ENCODE measurements around the gene USP32.
"Not testable (repeated sequence)": the region's sequence is repeated elsewhere in the genome, so short reads cannot be mapped to it uniquely, and the experiment has no call there.

Gene USP32

GRCh38 chr17:60258313-60258712, 133.6 kb downstream of the USP32 start:
- no peak for DNase-seq
- intact Hi-C loops (cut with DNase I), result loop anchor here (10.0 kb wide), 1 partner anchor 46 kb away; no protein-coding TSS in a partner anchor

- DNase-seq, result no peak
- intact Hi-C loops (cut with DNase I), result loop anchor here (10.0 kb wide), 1 partner anchor 49 kb away; no protein-coding TSS in a partner anchor
These were observed 135.8 kb downstream of the USP32 start for GRCh38 chr17:60256174-60256573.

GRCh38 chr17:60253048-60253447, 138.9 kb downstream of the USP32 start:
- DNase-seq, result no peak

GRCh38 chr17:60252459-60252858, 139.5 kb downstream of the USP32 start:
- DNase-seq, result no peak
- intact Hi-C loops (cut with DNase I), result loop anchor here (10.0 kb wide), 1 partner anchor 52 kb away; no protein-coding TSS in a partner anchor

More at GRCh38 chr17:60253048-60253447, 138.9 kb downstream of the USP32 start:
- intact Hi-C loops (cut with DNase I), result loop anchor here (10.0 kb wide), 1 partner anchor 52 kb away; no protein-coding TSS in a partner anchor

- intact Hi-C loops (cut with DNase I), result no loop called here
- DNase-seq, result no peak
These were observed 142.6 kb downstream of the USP32 start for GRCh38 chr17:60249290-60249826.

- DNase-seq, result no peak
- intact Hi-C loops (cut with DNase I), result no loop called here
These were observed 143.2 kb downstream of the USP32 start for GRCh38 chr17:60248618-60249289.

- intact Hi-C loops (cut with DNase I), result no loop called here
- no peak for DNase-seq
These were observed 144.0 kb downstream of the USP32 start for GRCh38 chr17:60247836-60248461.

- DNase-seq, result peak in 1 of 10 donors; percentile 70
- intact Hi-C loops (cut with DNase I), result no loop called here
These were observed 147.3 kb downstream of the USP32 start for GRCh38 chr17:60244656-60245055.

GRCh38 chr17:60240290-60240689, 151.6 kb downstream of the USP32 start:
- DNase-seq, result no peak
- intact Hi-C loops (cut with DNase I), result no loop called here

- intact Hi-C loops (cut with DNase I), result loop anchor here (5.0 kb wide), 2 partner anchors 161 to 201 kb away; partner anchors contain the start of gene USP32
- no peak for DNase-seq
These were observed 160.2 kb downstream of the USP32 start for GRCh38 chr17:60231691-60232090.

- intact Hi-C loops (cut with DNase I), result loop anchor here (5.0 kb wide), 2 partner anchors 161 to 201 kb away; partner anchors contain the start of gene USP32
- peak in 2 of 10 donors; percentile 11 to 71 for DNase-seq
These were observed 160.7 kb downstream of the USP32 start for GRCh38 chr17:60231234-60231633.

- intact Hi-C loops (cut with DNase I), result loop anchor here (5.0 kb wide), 2 partner anchors 162 to 202 kb away; partner anchors contain the start of gene USP32
- DNase-seq, result no peak
These were observed 161.6 kb downstream of the USP32 start for GRCh38 chr17:60230358-60230757.

- intact Hi-C loops (cut with DNase I), result no loop called here
- no peak for DNase-seq
These were observed 162.6 kb downstream of the USP32 start for GRCh38 chr17:60229188-60229802.

GRCh38 chr17:60227276-60227675, 164.7 kb downstream of the USP32 start:
- intact Hi-C loops (cut with DNase I); DNase-seq: not testable (repeated sequence)

- intact Hi-C loops (cut with DNase I), result no loop called here
These were observed 167.9 kb downstream of the USP32 start for GRCh38 chr17:60224064-60224463.

GRCh38 chr17:60223456-60223855, 168.5 kb downstream of the USP32 start:
- no peak for DNase-seq
- intact Hi-C loops (cut with DNase I), result no loop called here

More at GRCh38 chr17:60224064-60224463, 167.9 kb downstream of the USP32 start:
- no peak for DNase-seq

- DNase-seq; intact Hi-C loops (cut with DNase I): not testable (repeated sequence)
These were observed 173.2 kb downstream of the USP32 start for GRCh38 chr17:60218774-60219173.

- intact Hi-C loops (cut with DNase I); DNase-seq: not testable (repeated sequence)
These were observed 176.0 kb downstream of the USP32 start for GRCh38 chr17:60215895-60216294.

GRCh38 chr17:60211282-60211681, 180.7 kb downstream of the USP32 start:
- DNase-seq; intact Hi-C loops (cut with DNase I): not testable (repeated sequence)

GRCh38 chr17:60208302-60208701, 183.6 kb downstream of the USP32 start:
- intact Hi-C loops (cut with DNase I); DNase-seq: not testable (repeated sequence)

GRCh38 chr17:60205782-60206181, 186.2 kb downstream of the USP32 start:
- intact Hi-C loops (cut with DNase I); DNase-seq: not testable (repeated sequence)
